GM11168 (cell line): ENCODE data around the gene B4GALNT1.

Experiments
- in situ Hi-C: fragments of 300-500 bp; cut with MboI; formaldehyde crosslinking; loops from one replicate; pipeline ENCODE4 v1.12.0; 2022; ENCODE audit warnings: low sequenced_read_pairs; ENCODE audit not compliant: unreplicated experiment

Gene B4GALNT1

GRCh38 chr12:57611108-57611826 is 21.7 kb downstream of the B4GALNT1 start, which contains the start of gene ARHGEF25:
TSS of gene ARHGEF25 (plus strand) at chr12:57611435. CDS start at chr12:57611895, 460 bp downstream.
- in situ Hi-C loops: no loop called here

- in situ Hi-C loops: no loop called here
Observed at GRCh38 chr12:57610554-57611107, 22.4 kb downstream of the B4GALNT1 start.

- in situ Hi-C loops: no loop called here
Observed at GRCh38 chr12:57609781-57610553, 23.0 kb downstream of the B4GALNT1 start.

GRCh38 chr12:57609101-57609780 is 23.8 kb downstream of the B4GALNT1 start:
- in situ Hi-C loops: no loop called here

GRCh38 chr12:57607958-57608663 is 24.9 kb downstream of the B4GALNT1 start:
- in situ Hi-C loops: no loop called here

- in situ Hi-C loops: no loop called here
Observed at GRCh38 chr12:57606821-57607220, 26.2 kb downstream of the B4GALNT1 start.

GRCh38 chr12:57606399-57606798 is 26.6 kb downstream of the B4GALNT1 start:
- in situ Hi-C loops: no loop called here

GRCh38 chr12:57605811-57606311 is 27.1 kb downstream of the B4GALNT1 start:
- in situ Hi-C loops: no loop called here

GRCh38 chr12:57604992-57605810 is 27.8 kb downstream of the B4GALNT1 start:
- in situ Hi-C loops: no loop called here

- in situ Hi-C loops: no loop called here
Observed at GRCh38 chr12:57604454-57604991, 28.5 kb downstream of the B4GALNT1 start, which contains the start of gene DTX3. TSS of gene DTX3 (plus strand) at chr12:57604824. CDS start at chr12:57606518, 1,694 bp downstream.

- in situ Hi-C loops: no loop called here
Observed at GRCh38 chr12:57603815-57604453, 29.1 kb downstream of the B4GALNT1 start.

- in situ Hi-C loops: no loop called here
Observed at GRCh38 chr12:57603324-57603723, 29.7 kb downstream of the B4GALNT1 start.

GRCh38 chr12:57602544-57602943 is 30.5 kb downstream of the B4GALNT1 start:
- in situ Hi-C loops: no loop called here

GRCh38 chr12:57600395-57600794 is 32.6 kb downstream of the B4GALNT1 start:
- in situ Hi-C loops: no loop called here

GRCh38 chr12:57593187-57593586 is 39.8 kb downstream of the B4GALNT1 start:
- in situ Hi-C loops: no loop called here

GRCh38 chr12:57592551-57593165 is 40.3 kb downstream of the B4GALNT1 start:
- in situ Hi-C loops: no loop called here

GRCh38 chr12:57591782-57592325 is 41.1 kb downstream of the B4GALNT1 start:
- in situ Hi-C loops: no loop called here
